ENCODE results near the gene RPS23.

- no peak for TF ChIP-seq CTCF (IDR thresholded peaks at IDR 0.05)
- no peak for TF ChIP-seq POLR2A (IDR thresholded peaks at IDR 0.05)
Observed at GRCh38 chr5:82298668-82299067, 20.5 kb upstream of the RPS23 start.

All from body of pancreas (tissue), 4 donors.